Neural cell (in vitro differentiated cells): ENCODE results near the gene STPG4. TPM values are rescaled to one million over a fixed set of nuclear protein-coding genes. Genes with fewer than 3 reads are reported as not detected.
A peak's percentile ranks its signal among the peaks of the same experiment; 100 is the strongest.

Experiments
- H2AFZ ChIP-seq: fragments of 200-600, 300-800 bp; sonication (generic), shearing (Covaris generic); 2 replicates; pipeline ENCODE4 v1.6.0; 2014; ENCODE audit warnings: low read depth, mild to moderate bottlenecking, antibody characterized with exemption, low read length, moderate library complexity
- H3F3A ChIP-seq: fragments of 200-600 bp; shearing (Covaris generic); 2 replicates; pipeline ENCODE4 v1.6.1; 2016; ENCODE audit warnings: mild to moderate bottlenecking, moderate library complexity, mixed read lengths, antibody characterized with exemption, low read length; ENCODE audit not compliant: insufficient read depth, poor library complexity, severe bottlenecking
- H3K27ac ChIP-seq: fragments of 200-600, 300-800 bp; sonication (generic), shearing (Covaris generic); 2 replicates; pipeline ENCODE4 v1.5.1; 2014; ENCODE audit warnings: mild to moderate bottlenecking, low read length, moderate library complexity
- H3K27me3 ChIP-seq: fragments of 300-800, 200-600 bp; sonication (generic), shearing (Covaris generic); 2 replicates; pipeline ENCODE4 v1.6.0; 2014; ENCODE audit warnings: mild to moderate bottlenecking, low read depth, low read length, moderate library complexity; ENCODE audit not compliant: insufficient read depth
- H3K36me3 ChIP-seq: fragments of 300-800, 200-600 bp; sonication (generic), shearing (Covaris generic); 2 replicates; pipeline ENCODE4 v1.5.1; 2014; ENCODE audit warnings: mild to moderate bottlenecking, antibody characterized with exemption, low read length, moderate library complexity; ENCODE audit not compliant: insufficient read depth
- H3K4me2 ChIP-seq: fragments of 300-800, 200-600 bp; sonication (generic), shearing (Covaris generic); 2 replicates; pipeline ENCODE4 v1.6.0; 2014; ENCODE audit warnings: mild to moderate bottlenecking, low read length
- H3K4me3 ChIP-seq: fragments of 300-800, 200-600 bp; sonication (generic), shearing (Covaris generic); 2 replicates; pipeline ENCODE4 v1.5.1; 2014; ENCODE audit warnings: mild to moderate bottlenecking, low read length, moderate library complexity
- H3K79me2 ChIP-seq: fragments of 200-600 bp; shearing (Covaris generic); replicated peaks from 2 replicates; pipeline ENCODE4 v1.6.0; 2014; ENCODE audit warnings: mild to moderate bottlenecking, low read length, moderate library complexity; ENCODE audit not compliant: insufficient read depth
- H3K9ac ChIP-seq: fragments of 300-800, 200-600 bp; sonication (generic), shearing (Covaris generic); 2 replicates; pipeline ENCODE4 v1.6.1; 2016; ENCODE audit warnings: mild to moderate bottlenecking, low read length, mixed read lengths
- H3K9me2 ChIP-seq: fragments of 200-600 bp; shearing (Covaris generic); 2 replicates; pipeline ENCODE4 v1.6.1; 2016; ENCODE audit warnings: mild to moderate bottlenecking, low read length, mixed read lengths; ENCODE audit not compliant: insufficient read depth
- H3K9me3 ChIP-seq: fragments of 200-600, 300-800 bp; sonication (generic), shearing (Covaris generic); 2 replicates; pipeline ENCODE4 v1.6.1; 2016; ENCODE audit warnings: mild to moderate bottlenecking, mixed run types, low read length, moderate library complexity, mixed read lengths
- H4K20me1 ChIP-seq: fragments of 200-600 bp; shearing (Covaris generic); 2 replicates; pipeline ENCODE4 v1.6.1; 2016; ENCODE audit warnings: mild to moderate bottlenecking, mixed run types; ENCODE audit not compliant: insufficient read depth
- CTCF ChIP-seq: fragments of 450-650 bp; IDR thresholded peaks from 2 replicates; pipeline ENCODE4 v1.5.1; 2014; ENCODE audit warnings: antibody characterized with exemption, mild to moderate bottlenecking, moderate library complexity; ENCODE audit not compliant: poor library complexity, severe bottlenecking
- EP300 ChIP-seq: fragments of 450-650 bp; conservative IDR thresholded peaks from 2 replicates; pipeline ENCODE4 v1.6.1; 2014; ENCODE audit warnings: antibody characterized with exemption, mild to moderate bottlenecking, moderate library complexity; ENCODE audit not compliant: poor library complexity, severe bottlenecking
- EZH2 ChIP-seq: fragments of 200-600, 300-800 bp; shearing (Covaris generic), sonication (generic); IDR thresholded peaks from 2 replicates; pipeline ENCODE4 v1.6.1; 2014; ENCODE audit warnings: antibody characterized with exemption, low read length, borderline replicate concordance, mild to moderate bottlenecking; ENCODE audit not compliant: insufficient read depth, poor library complexity, severe bottlenecking
- MXI1 ChIP-seq: fragments of 450-650 bp; conservative IDR thresholded peaks from 2 replicates; pipeline ENCODE4 v1.6.1; 2014; ENCODE audit warnings: antibody characterized with exemption, mild to moderate bottlenecking; ENCODE audit not compliant: poor library complexity, severe bottlenecking
- POLR2AphosphoS5 ChIP-seq: IDR thresholded peaks from 2 replicates; pipeline ENCODE4 v1.6.1; 2012
- RAD21 ChIP-seq: fragments of 450-650 bp; conservative IDR thresholded peaks from 2 replicates; pipeline ENCODE4 v1.6.1; 2014; ENCODE audit warnings: antibody characterized with exemption, mild to moderate bottlenecking, moderate library complexity
- REST ChIP-seq: IDR thresholded peaks from 2 replicates; pipeline ENCODE4 v1.6.1; 2012; ENCODE audit warnings: borderline replicate concordance
- SMC3 ChIP-seq: fragments of 450-650 bp; conservative IDR thresholded peaks from 2 replicates; pipeline ENCODE4 v1.6.1; 2014; ENCODE audit warnings: antibody characterized with exemption, mild to moderate bottlenecking, moderate library complexity; ENCODE audit not compliant: poor library complexity
- TAF1 ChIP-seq: IDR thresholded peaks from 2 replicates; pipeline ENCODE4 v1.6.1; 2012; ENCODE audit warnings: low read depth
- polyA plus RNA-seq: library from polyadenylated mRNA; depleted of rRNA; stranded (reverse); fragments of >200 nt; gene quantifications from 2 replicates; pipeline ENCODE4 v1.2.3, GENCODE V29; 2014

The STPG4 gene
- polyA plus RNA-seq, 1 donor from 2014 or later = not detected

GRCh38 chr2:47173986-47174732, 19.1 kb upstream of the STPG4 start:
- H3K9ac ChIP-seq = peak overlapping the region; percentile 99
- no peak for TF ChIP-seq CTCF
- TF ChIP-seq SMC3 = no peak
- TF ChIP-seq POLR2AphosphoS5 = no peak
- TF ChIP-seq MXI1 = no peak
- TF ChIP-seq RAD21 = no peak
- TF ChIP-seq EP300 = no peak
- no peak for TF ChIP-seq REST
- no peak for TF ChIP-seq TAF1
- no peak for TF ChIP-seq EZH2
- peaks cover 57% of the 10 kb centered on the region for H4K20me1 ChIP-seq
- no peaks in the 10 kb centered on the region for H3K27me3 ChIP-seq
- peak overlapping the region; percentile 76 for H3K4me3 ChIP-seq
- no peaks in the 10 kb centered on the region for H3K9me3 ChIP-seq
- H3K36me3 ChIP-seq = no peaks in the 10 kb centered on the region
- peaks cover 7% of the 10 kb centered on the region for H3F3A ChIP-seq
- H3K79me2 ChIP-seq = peaks cover 62% of the 10 kb centered on the region
- H3K4me2 ChIP-seq = peak overlapping the region; percentile 91
- no peaks in the 10 kb centered on the region for H3K9me2 ChIP-seq
- H2AFZ ChIP-seq = no peak overlapping the region
- H3K27ac ChIP-seq = peak overlapping the region; percentile 99

GRCh38 chr2:47172922-47173695, 18.0 kb upstream of the STPG4 start:
- Histone ChIP-seq H3K36me3 (no peaks in the 10 kb centered on the region), H3K9me2 (no peaks in the 10 kb centered on the region), H3K4me3 (peak overlapping the region; percentile 76), H3K4me2 (peak overlapping the region; percentile 91), H2AFZ (no peak overlapping the region), H3K27ac (no peak overlapping the region), H3K27me3 (no peaks in the 10 kb centered on the region), H3K9ac (no peak overlapping the region), H4K20me1 (peaks cover 57% of the 10 kb centered on the region), H3K79me2 (peaks cover 70% of the 10 kb centered on the region), H3K9me3 (no peaks in the 10 kb centered on the region), H3F3A (peaks cover 7% of the 10 kb centered on the region)
- TF ChIP-seq EP300 (no peak), EZH2 (no peak), TAF1 (no peak), CTCF (no peak), REST (no peak), SMC3 (no peak), MXI1 (no peak), POLR2AphosphoS5 (no peak), RAD21 (no peak)
